Fibroblast of skin of back (primary cell): Measurements from ENCODE around the gene PPP2R3B.
"Not testable (repeated sequence)": the region's sequence is repeated elsewhere in the genome, so short reads cannot be mapped to it uniquely, and the experiment has no call there.

Source experiments
- DNase-seq: peaks from one replicate; pipeline ENCODE4 v3.0.0-alpha.2; 2013

Gene PPP2R3B

GRCh38 chrX:402857-403256 is 16.1 kb upstream of the PPP2R3B start:
- DNase-seq: no peak

- DNase-seq: no peak
Measured at GRCh38 chrX:400258-400657, 13.6 kb upstream of the PPP2R3B start.

GRCh38 chrX:397575-397974 is 10.9 kb upstream of the PPP2R3B start:
- peak; percentile 80 for DNase-seq

GRCh38 chrX:394830-395229 is 8.1 kb upstream of the PPP2R3B start:
- no peak for DNase-seq

- DNase-seq: no peak
Measured at GRCh38 chrX:392575-392846, 5.8 kb upstream of the PPP2R3B start.

- DNase-seq: no peak
Measured at GRCh38 chrX:391717-392574, 5.2 kb upstream of the PPP2R3B start.

- no peak for DNase-seq
Measured at GRCh38 chrX:390459-390858, 3.8 kb upstream of the PPP2R3B start.

GRCh38 chrX:389021-389441 is 2.3 kb upstream of the PPP2R3B start:
- no peak for DNase-seq

GRCh38 chrX:387729-388128 is 1.0 kb upstream of the PPP2R3B start:
- no peak for DNase-seq

- DNase-seq: no peak
Measured at GRCh38 chrX:386239-386767, 404 bp downstream of the PPP2R3B start.

GRCh38 chrX:385736-386135 is 971 bp downstream of the PPP2R3B start:
- DNase-seq: not testable (repeated sequence)

GRCh38 chrX:384861-385260 is 1.8 kb downstream of the PPP2R3B start:
- DNase-seq: no peak

- no peak for DNase-seq
Measured at GRCh38 chrX:378443-378842, 8.3 kb downstream of the PPP2R3B start.

GRCh38 chrX:376206-376605 is 10.5 kb downstream of the PPP2R3B start:
- not testable (repeated sequence) for DNase-seq

GRCh38 chrX:375181-376036 is 11.3 kb downstream of the PPP2R3B start:
- no peak for DNase-seq

GRCh38 chrX:374596-374995 is 12.1 kb downstream of the PPP2R3B start:
- DNase-seq: peak; percentile 12

GRCh38 chrX:373641-374471 is 12.9 kb downstream of the PPP2R3B start:
- peak; percentile 39 for DNase-seq

- peak; percentile 42 for DNase-seq
Measured at GRCh38 chrX:372856-373640, 13.7 kb downstream of the PPP2R3B start.

GRCh38 chrX:371907-372306 is 14.8 kb downstream of the PPP2R3B start:
- DNase-seq: no peak

- DNase-seq: no peak
Measured at GRCh38 chrX:370963-371745, 15.6 kb downstream of the PPP2R3B start.
